ENCODE results near the gene LDLRAP1.

- TF ChIP-seq SUZ12 (IDR thresholded peaks at IDR 0.05; ENCODE audit: extremely low read depth, insufficient read depth, insufficient read length) (no peak), YY1 (IDR thresholded peaks at IDR 0.05; ENCODE audit: insufficient read depth, insufficient read length) (no peak), ZNF274 (IDR thresholded peaks at IDR 0.05; ENCODE audit: low read depth, low read length) (no peak)
Measured at GRCh38 chr1:25544243-25544764, 898 bp downstream of the LDLRAP1 start.

All from NT2/D1 (cell line).